ENCODE results near the gene SHTN1.

The SHTN1 gene

DNA sequence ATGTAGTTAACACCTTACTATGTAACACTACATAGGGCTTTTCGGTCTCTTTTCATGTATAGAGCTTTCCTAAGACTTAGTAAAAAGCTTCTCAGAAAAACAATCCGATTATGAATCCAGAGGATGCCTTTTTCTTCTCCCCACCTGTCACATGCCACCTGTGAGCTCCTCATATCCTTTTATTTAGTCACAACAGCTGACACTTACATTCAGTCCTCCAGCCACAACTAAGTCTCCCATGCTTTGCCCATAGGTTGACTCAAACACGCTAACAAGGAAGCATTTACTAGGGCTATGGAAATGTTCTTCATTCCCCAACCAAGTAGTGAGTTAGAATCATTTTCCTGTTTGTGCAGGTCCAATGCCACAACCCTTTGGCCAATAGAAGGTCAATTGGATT is 147.8 kb downstream of the SHTN1 start:
- H3K4ac ChIP-seq (ENCODE audit: low read depth, low read length): no peak overlapping the region
- no peak overlapping the region for H2AFZ ChIP-seq (ENCODE audit: insufficient read depth, low read length, poor library complexity)

DNA sequence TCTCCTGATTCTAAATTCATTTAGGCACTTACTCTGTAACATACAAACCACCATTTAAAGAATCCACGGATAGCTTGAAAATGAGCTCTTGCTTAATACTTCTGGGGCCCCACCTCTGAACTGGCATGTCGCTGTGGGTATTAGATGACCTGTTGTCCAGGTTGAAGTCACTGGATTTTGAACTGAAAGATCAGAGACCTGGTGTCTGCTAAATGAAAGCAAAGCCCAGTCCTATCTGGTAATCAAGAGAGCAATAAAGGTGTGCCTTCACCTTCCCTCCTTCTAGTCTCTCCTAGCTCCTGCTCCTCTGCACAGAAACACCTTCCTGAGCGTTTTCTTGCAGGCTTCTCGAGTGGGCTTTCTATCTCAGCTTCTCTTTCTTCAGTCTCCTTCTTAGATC is 151.3 kb downstream of the SHTN1 start:
- Histone ChIP-seq H3K4me3 (ENCODE audit: low read depth, low read length) (no peak overlapping the region), H3K27me3 (ENCODE audit: insufficient read depth, low read length) (no peaks in the 10 kb centered on the region), H3K18ac (ENCODE audit: low read length) (no peak overlapping the region), H3K79me2 (ENCODE audit: control insufficient read depth, insufficient read depth, low read length, poor library complexity) (no peaks in the 10 kb centered on the region), H2AK5ac (ENCODE audit: low read length) (no peak overlapping the region), H3K9ac (ENCODE audit: low read length) (no peak overlapping the region), H2BK120ac (ENCODE audit: insufficient read depth, low read length, poor library complexity) (no peak overlapping the region), H3K36me3 (ENCODE audit: control insufficient read depth in 1 of 2, insufficient read depth in 2 of 2, low read length in 2 of 2) (no peaks in the 10 kb centered on the region), H4K12ac (ENCODE audit: low read depth, low read length) (no peak overlapping the region), H4K91ac (ENCODE audit: low read depth, low read length) (no peak overlapping the region), H4K8ac (ENCODE audit: low read depth, low read length) (no peak overlapping the region), H3K79me1 (ENCODE audit: low read length) (peaks cover 9% of the 10 kb centered on the region), H3K23ac (ENCODE audit: low read length) (no peak overlapping the region), H2BK5ac (ENCODE audit: low read depth, low read length, poor library complexity) (no peak overlapping the region), H3K14ac (ENCODE audit: low read length) (no peak overlapping the region), H3K27ac (ENCODE audit: low read depth, low read length) (no peak overlapping the region), H3K9me3 (ENCODE audit: insufficient read depth, low read depth, low read length) (peaks cover 2% of the 10 kb centered on the region), H3K4ac (ENCODE audit: low read depth, low read length) (no peak overlapping the region), H2AFZ (ENCODE audit: insufficient read depth, low read length, poor library complexity) (no peak overlapping the region), H3K4me2 (ENCODE audit: low read length) (no peak overlapping the region), H3K4me1 (ENCODE audit: control insufficient read depth in 1 of 2, insufficient read depth in 2 of 2, low read length in 2 of 2) (peaks cover 8 to 12% of the 10 kb centered on the region in 2 experiments), H2BK12ac (ENCODE audit: low read length) (no peak overlapping the region)
- WGBS (ENCODE audit: extremely low coverage, insufficient coverage, insufficient read length): no CpG with 5 or more reads among the region's 4 CpGs
- no peak for DNase-seq

More for the DNA sequence above, 147.8 kb downstream of the SHTN1 start:
- no peaks in the 10 kb centered on the region for H3K79me2 ChIP-seq (ENCODE audit: control insufficient read depth, insufficient read depth, low read length, poor library complexity)
- H2AK5ac ChIP-seq (ENCODE audit: low read length): no peak overlapping the region
- H2BK5ac ChIP-seq (ENCODE audit: low read depth, low read length, poor library complexity): no peak overlapping the region
- no peak overlapping the region for H2BK120ac ChIP-seq (ENCODE audit: insufficient read depth, low read length, poor library complexity)
- WGBS (ENCODE audit: extremely low coverage, insufficient coverage, insufficient read length): no CpG with 5 or more reads among the region's 3 CpGs
- no peak for DNase-seq
- H3K36me3 ChIP-seq (ENCODE audit: control insufficient read depth in 1 of 2, insufficient read depth in 2 of 2, low read length in 2 of 2): no peaks in the 10 kb centered on the region
- H3K4me2 ChIP-seq (ENCODE audit: low read length): no peak overlapping the region
- no peak overlapping the region for H3K27ac ChIP-seq (ENCODE audit: low read depth, low read length)
- H2BK12ac ChIP-seq (ENCODE audit: low read length): no peak overlapping the region
- H4K91ac ChIP-seq (ENCODE audit: low read depth, low read length): no peak overlapping the region
- no peak overlapping the region for H3K4me3 ChIP-seq (ENCODE audit: low read depth, low read length)
- peaks cover 4% of the 10 kb centered on the region in 2 experiments for H3K4me1 ChIP-seq (ENCODE audit: control insufficient read depth in 1 of 2, insufficient read depth in 2 of 2, low read length in 2 of 2)
- H4K12ac ChIP-seq (ENCODE audit: low read depth, low read length): no peak overlapping the region
- no peaks in the 10 kb centered on the region for H3K27me3 ChIP-seq (ENCODE audit: insufficient read depth, low read length)
- peaks cover 2% of the 10 kb centered on the region for H3K9me3 ChIP-seq (ENCODE audit: insufficient read depth, low read depth, low read length)
- no peak overlapping the region for H3K9ac ChIP-seq (ENCODE audit: low read length)
- H3K14ac ChIP-seq (ENCODE audit: low read length): no peak overlapping the region
- no peak overlapping the region for H4K8ac ChIP-seq (ENCODE audit: low read depth, low read length)
- H3K79me1 ChIP-seq (ENCODE audit: low read length): no peaks in the 10 kb centered on the region
- H3K23ac ChIP-seq (ENCODE audit: low read length): no peak overlapping the region
- H3K18ac ChIP-seq (ENCODE audit: low read length): no peak overlapping the region

DNA sequence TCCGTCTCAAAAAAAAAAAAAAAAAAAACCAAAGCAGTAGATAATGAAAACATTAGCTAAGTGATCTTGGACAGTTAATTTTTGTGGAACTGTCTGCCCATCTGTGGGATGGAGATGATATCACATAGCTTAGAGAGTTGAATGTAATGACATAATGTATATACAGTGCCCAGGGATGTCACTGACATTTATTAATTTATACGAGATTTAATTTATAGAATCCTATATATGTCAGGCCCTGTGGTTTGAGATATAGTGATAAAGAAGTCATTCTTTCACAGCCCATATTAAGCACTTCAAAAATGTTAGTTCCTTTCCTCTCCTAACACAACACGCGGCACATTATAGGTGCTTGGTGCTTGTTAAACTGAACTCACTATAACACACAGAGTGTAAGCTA is 151.7 kb downstream of the SHTN1 start:
- Histone ChIP-seq H3K4me3 (ENCODE audit: low read depth, low read length) (no peak overlapping the region), H4K8ac (ENCODE audit: low read depth, low read length) (no peak overlapping the region), H2BK5ac (ENCODE audit: low read depth, low read length, poor library complexity) (no peak overlapping the region), H3K18ac (ENCODE audit: low read length) (no peak overlapping the region), H3K27me3 (ENCODE audit: insufficient read depth, low read length) (no peaks in the 10 kb centered on the region), H3K23ac (ENCODE audit: low read length) (no peak overlapping the region), H3K4me2 (ENCODE audit: low read length) (no peak overlapping the region), H3K36me3 (ENCODE audit: control insufficient read depth in 1 of 2, insufficient read depth in 2 of 2, low read length in 2 of 2) (no peaks in the 10 kb centered on the region), H2AFZ (ENCODE audit: insufficient read depth, low read length, poor library complexity) (no peak overlapping the region), H3K79me1 (ENCODE audit: low read length) (peaks cover 9% of the 10 kb centered on the region), H3K4me1 (ENCODE audit: control insufficient read depth in 1 of 2, insufficient read depth in 2 of 2, low read length in 2 of 2) (peaks cover 8 to 15% of the 10 kb centered on the region in 2 experiments), H3K4ac (ENCODE audit: low read depth, low read length) (no peak overlapping the region), H3K9me3 (ENCODE audit: insufficient read depth, low read depth, low read length) (peaks cover 2% of the 10 kb centered on the region), H3K14ac (ENCODE audit: low read length) (no peak overlapping the region), H2BK12ac (ENCODE audit: low read length) (no peak overlapping the region), H2AK5ac (ENCODE audit: low read length) (no peak overlapping the region), H3K27ac (ENCODE audit: low read depth, low read length) (no peak overlapping the region), H2BK120ac (ENCODE audit: insufficient read depth, low read length, poor library complexity) (no peak overlapping the region), H4K12ac (ENCODE audit: low read depth, low read length) (no peak overlapping the region), H4K91ac (ENCODE audit: low read depth, low read length) (no peak overlapping the region), H3K9ac (ENCODE audit: low read length) (no peak overlapping the region), H3K79me2 (ENCODE audit: control insufficient read depth, insufficient read depth, low read length, poor library complexity) (no peaks in the 10 kb centered on the region)
- no peak for DNase-seq
- no CpG with 5 or more reads among the region's 4 CpGs for WGBS (ENCODE audit: extremely low coverage, insufficient coverage, insufficient read length)

DNA sequence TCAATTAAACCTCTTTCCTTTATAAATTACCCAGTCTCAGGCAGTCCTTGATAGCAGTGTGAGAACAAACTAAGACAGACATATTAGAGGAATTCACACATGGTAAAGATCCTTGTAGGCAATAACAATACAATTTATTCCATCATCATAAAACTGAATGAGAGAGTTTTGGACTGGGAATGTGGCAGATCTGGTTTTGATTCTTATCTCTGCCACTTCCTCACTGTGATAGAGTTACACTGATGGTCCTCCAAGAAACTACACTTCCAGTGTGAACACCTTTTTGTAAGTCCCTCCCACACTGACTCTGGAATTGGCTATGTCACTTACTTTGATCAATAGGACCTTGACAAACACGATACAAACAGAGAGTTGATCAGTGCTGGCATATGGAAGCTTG is 152.7 kb downstream of the SHTN1 start:
- Histone ChIP-seq H3K4me2 (ENCODE audit: low read length) (no peak overlapping the region), H3K4me3 (ENCODE audit: low read depth, low read length) (no peak overlapping the region), H3K79me1 (ENCODE audit: low read length) (peaks cover 9% of the 10 kb centered on the region), H4K12ac (ENCODE audit: low read depth, low read length) (no peak overlapping the region), H3K14ac (ENCODE audit: low read length) (no peak overlapping the region), H2AK5ac (ENCODE audit: low read length) (no peak overlapping the region), H3K27ac (ENCODE audit: low read depth, low read length) (no peak overlapping the region), H3K18ac (ENCODE audit: low read length) (no peak overlapping the region), H3K4ac (ENCODE audit: low read depth, low read length) (no peak overlapping the region), H2BK5ac (ENCODE audit: low read depth, low read length, poor library complexity) (no peak overlapping the region), H3K9ac (ENCODE audit: low read length) (no peak overlapping the region), H3K79me2 (ENCODE audit: control insufficient read depth, insufficient read depth, low read length, poor library complexity) (no peaks in the 10 kb centered on the region), H4K8ac (ENCODE audit: low read depth, low read length) (no peak overlapping the region), H2BK12ac (ENCODE audit: low read length) (no peak overlapping the region), H3K36me3 (ENCODE audit: control insufficient read depth in 1 of 2, insufficient read depth in 2 of 2, low read length in 2 of 2) (no peaks in the 10 kb centered on the region), H2BK120ac (ENCODE audit: insufficient read depth, low read length, poor library complexity) (no peak overlapping the region), H4K91ac (ENCODE audit: low read depth, low read length) (no peak overlapping the region), H3K23ac (ENCODE audit: low read length) (peak overlapping the region; percentile 47), H2AFZ (ENCODE audit: insufficient read depth, low read length, poor library complexity) (no peak overlapping the region), H3K9me3 (ENCODE audit: insufficient read depth, low read depth, low read length) (peaks cover 2% of the 10 kb centered on the region), H3K4me1 (ENCODE audit: control insufficient read depth in 1 of 2, insufficient read depth in 2 of 2, low read length in 2 of 2) (peaks cover 8 to 15% of the 10 kb centered on the region in 2 experiments), H3K27me3 (ENCODE audit: insufficient read depth, low read length) (no peaks in the 10 kb centered on the region)
- DNase-seq: peak in 1 of 2 donors; percentile 58
- WGBS (ENCODE audit: extremely low coverage, insufficient coverage, insufficient read length): no CpG with 5 or more reads among the region's 1 CpG
